ENCODE data around the gene TENM3. TPM values are rescaled to one million over a fixed set of nuclear protein-coding genes. Genes with fewer than 3 reads are reported as not detected.

The TENM3 gene
- total and polyA plus RNA-seq, 2 experiments from 2014 or later: 16.1 to 70.9 TPM

GRCh38 chr4:182449930-182450439 is 206.8 kb downstream of the TENM3 start:
- TF ChIP-seq EZH2 (IDR thresholded peaks at IDR 0.05; ENCODE audit: borderline replicate concordance) (no peak), CTCF (IDR thresholded peaks at IDR 0.05; ENCODE audit: poor library complexity) (no peak), EZH2phosphoT487 (IDR thresholded peaks at IDR 0.05; ENCODE audit: low read depth, severe bottlenecking, unreplicated experiment) (no peak)
- Histone ChIP-seq H3K36me3 (replicated peaks; ENCODE audit: insufficient read depth, low read depth) (no peaks in the 10 kb centered on the region), H3K27ac (peak overlapping the region; percentile 73), H3K4me3 (peak overlapping the region; percentile 51), H2AFZ (peak overlapping the region; percentile 65), H3K4me1 (ENCODE audit: insufficient read depth) (peaks cover 4% of the 10 kb centered on the region), H3K4me2 (peak overlapping the region; percentile 88), H4K20me1 (ENCODE audit: insufficient read depth, poor library complexity, severe bottlenecking) (peaks cover 5% of the 10 kb centered on the region), H3K9me3 (ENCODE audit: low read depth) (no peaks in the 10 kb centered on the region), H3K79me2 (peaks cover 55% of the 10 kb centered on the region), H3K9me2 (replicated peaks; ENCODE audit: insufficient read depth) (no peaks in the 10 kb centered on the region), H3K27me3 (no peaks in the 10 kb centered on the region)
- no peak for DNase-seq (ENCODE audit: low spot score)
- 5% methylated on average over 4 of the region's 4 CpGs for WGBS (ENCODE audit: low lambda C conversion rate, missing lambda C conversion rate)

- Histone ChIP-seq H3K36me3 (replicated peaks; ENCODE audit: insufficient read depth, low read depth) (no peaks in the 10 kb centered on the region), H3K4me3 (no peak overlapping the region), H4K20me1 (ENCODE audit: insufficient read depth, poor library complexity, severe bottlenecking) (peaks cover 5% of the 10 kb centered on the region), H3K27me3 (no peaks in the 10 kb centered on the region), H3K79me2 (peaks cover 65% of the 10 kb centered on the region), H3K4me1 (ENCODE audit: insufficient read depth) (peaks cover 7% of the 10 kb centered on the region), H3K9me2 (replicated peaks; ENCODE audit: insufficient read depth) (no peaks in the 10 kb centered on the region), H2AFZ (no peak overlapping the region), H3K4me2 (peak overlapping the region; percentile 88), H3K27ac (no peak overlapping the region), H3K9me3 (ENCODE audit: low read depth) (no peaks in the 10 kb centered on the region)
- WGBS (ENCODE audit: low lambda C conversion rate, missing lambda C conversion rate): 62% methylated on average over 4 of the region's 4 CpGs
- TF ChIP-seq CTCF (IDR thresholded peaks at IDR 0.05; ENCODE audit: poor library complexity) (no peak), EZH2phosphoT487 (IDR thresholded peaks at IDR 0.05; ENCODE audit: low read depth, severe bottlenecking, unreplicated experiment) (no peak), EZH2 (IDR thresholded peaks at IDR 0.05; ENCODE audit: borderline replicate concordance) (no peak)
- no peak for DNase-seq (ENCODE audit: low spot score)
Observed at GRCh38 chr4:182451441-182451840, 208.2 kb downstream of the TENM3 start.

DNA sequence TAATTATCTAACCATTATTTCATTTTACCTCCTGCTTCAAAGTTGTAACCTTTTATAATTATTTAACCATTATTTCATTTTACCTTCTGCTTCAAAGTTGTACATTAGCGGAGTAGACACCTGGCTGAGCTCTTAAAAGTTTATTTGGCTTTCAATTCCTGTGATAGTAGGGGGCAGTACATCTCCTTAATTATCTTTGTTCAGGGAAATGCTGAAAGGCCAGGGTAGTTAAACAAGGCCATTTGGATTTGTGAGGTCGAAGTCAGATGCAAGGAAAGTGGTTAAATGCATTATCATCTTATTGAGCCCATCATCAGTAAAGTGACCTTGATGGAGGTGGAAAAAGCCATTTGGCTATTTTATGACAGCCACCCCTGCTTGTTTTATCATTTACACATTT is 210.6 kb downstream of the TENM3 start:
- Histone ChIP-seq H3K4me2 (peak overlapping the region; percentile 35), H3K27ac (no peak overlapping the region), H3K9me3 (ENCODE audit: low read depth) (no peaks in the 10 kb centered on the region), H3K4me1 (ENCODE audit: insufficient read depth) (peaks cover 7% of the 10 kb centered on the region), H3K9me2 (replicated peaks; ENCODE audit: insufficient read depth) (no peaks in the 10 kb centered on the region), H3K79me2 (peaks cover 79% of the 10 kb centered on the region), H4K20me1 (ENCODE audit: insufficient read depth, poor library complexity, severe bottlenecking) (peaks cover 10% of the 10 kb centered on the region), H3K36me3 (replicated peaks; ENCODE audit: insufficient read depth, low read depth) (no peaks in the 10 kb centered on the region), H2AFZ (no peak overlapping the region), H3K27me3 (no peaks in the 10 kb centered on the region), H3K4me3 (no peak overlapping the region)
- no peak for DNase-seq (ENCODE audit: low spot score)
- TF ChIP-seq EZH2 (IDR thresholded peaks at IDR 0.05; ENCODE audit: borderline replicate concordance): no peak
- no peak for TF ChIP-seq CTCF (IDR thresholded peaks at IDR 0.05; ENCODE audit: poor library complexity)
- no peak for TF ChIP-seq EZH2phosphoT487 (IDR thresholded peaks at IDR 0.05; ENCODE audit: low read depth, severe bottlenecking, unreplicated experiment)
- WGBS (ENCODE audit: low lambda C conversion rate, missing lambda C conversion rate): 53% methylated on average over 2 of the region's 2 CpGs

Data from hepatocyte (in vitro differentiated cells).